Astrocyte of the hippocampus (primary cell): Measurements from ENCODE around the gene SELENOO.

Experiments
- DNase-seq: peaks from one replicate; pipeline ENCODE4 v3.0.0; 2011; ENCODE audit warnings: low read depth, low spot score

SELENOO gene

GRCh38 chr22:50184004-50184901 lies 16.6 kb upstream of the SELENOO start:
- DNase-seq = peak; percentile 79

DNA sequence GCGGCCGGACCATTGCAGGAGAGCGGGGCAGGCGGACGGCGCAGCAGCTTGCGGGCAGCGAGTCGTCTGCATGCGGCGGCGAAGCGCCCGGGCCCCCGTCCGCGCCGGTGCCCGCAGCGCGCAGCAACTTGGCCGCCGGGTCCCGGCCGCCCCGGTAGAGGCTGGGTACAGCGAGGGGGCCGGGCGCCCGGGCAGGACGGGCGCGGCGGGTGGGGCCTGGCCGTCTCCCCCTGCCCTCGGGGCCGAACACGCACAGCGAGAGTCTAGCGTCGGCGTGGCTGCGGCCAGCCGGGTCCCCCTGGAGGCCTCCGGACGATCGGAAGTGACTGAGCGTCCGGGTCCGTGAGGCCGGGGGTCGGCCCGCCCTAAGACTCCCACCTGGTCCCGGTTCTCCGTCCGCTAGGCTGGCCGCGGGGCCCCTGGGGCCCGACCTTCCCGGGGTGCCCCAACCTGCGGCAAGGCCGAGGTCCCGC lies 15.9 kb upstream of the SELENOO start:
- DNase-seq = no peak

GRCh38 chr22:50185375-50186087 lies 15.3 kb upstream of the SELENOO start, which contains the start of gene TRABD:
Gene TRABD, plus strand, starts transcription at chr22:50185913. Its CDS starts 7,148 bp downstream, at chr22:50193061.
- DNase-seq = peak; percentile 96

DNA sequence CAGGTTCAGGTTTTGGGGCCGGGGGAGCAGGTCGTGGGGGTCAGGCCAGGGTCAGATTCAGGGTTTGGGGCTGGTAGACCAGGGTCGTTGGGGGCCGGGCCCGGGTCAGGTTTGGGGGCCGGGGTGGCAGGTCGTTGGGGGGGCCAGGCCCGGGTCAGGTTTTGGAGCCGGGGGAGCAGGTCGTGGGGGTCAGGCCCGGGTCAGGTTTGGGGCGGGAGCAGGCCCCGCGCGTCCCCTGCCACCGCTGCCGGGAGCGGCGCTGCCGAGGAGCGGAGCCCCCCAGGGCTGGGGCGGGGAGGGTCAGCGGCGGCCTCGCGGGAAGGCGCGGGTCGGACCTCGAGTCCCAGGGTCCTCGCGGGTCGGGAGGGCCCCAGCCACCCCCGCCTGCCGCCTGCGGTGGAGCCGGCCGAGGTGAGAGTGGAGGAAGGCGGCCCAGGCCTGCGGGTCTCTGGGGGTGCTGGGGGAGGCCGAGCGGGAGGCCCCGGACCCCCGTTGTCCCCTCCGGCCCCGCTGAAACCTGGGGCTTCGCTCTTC lies 14.6 kb upstream of the SELENOO start:
- DNase-seq = no peak

GRCh38 chr22:50186761-50187523 lies 13.9 kb upstream of the SELENOO start:
- peak; percentile 50 for DNase-seq

- DNase-seq = no peak
Measured at GRCh38 chr22:50188356-50188755, 12.5 kb upstream of the SELENOO start.

DNA sequence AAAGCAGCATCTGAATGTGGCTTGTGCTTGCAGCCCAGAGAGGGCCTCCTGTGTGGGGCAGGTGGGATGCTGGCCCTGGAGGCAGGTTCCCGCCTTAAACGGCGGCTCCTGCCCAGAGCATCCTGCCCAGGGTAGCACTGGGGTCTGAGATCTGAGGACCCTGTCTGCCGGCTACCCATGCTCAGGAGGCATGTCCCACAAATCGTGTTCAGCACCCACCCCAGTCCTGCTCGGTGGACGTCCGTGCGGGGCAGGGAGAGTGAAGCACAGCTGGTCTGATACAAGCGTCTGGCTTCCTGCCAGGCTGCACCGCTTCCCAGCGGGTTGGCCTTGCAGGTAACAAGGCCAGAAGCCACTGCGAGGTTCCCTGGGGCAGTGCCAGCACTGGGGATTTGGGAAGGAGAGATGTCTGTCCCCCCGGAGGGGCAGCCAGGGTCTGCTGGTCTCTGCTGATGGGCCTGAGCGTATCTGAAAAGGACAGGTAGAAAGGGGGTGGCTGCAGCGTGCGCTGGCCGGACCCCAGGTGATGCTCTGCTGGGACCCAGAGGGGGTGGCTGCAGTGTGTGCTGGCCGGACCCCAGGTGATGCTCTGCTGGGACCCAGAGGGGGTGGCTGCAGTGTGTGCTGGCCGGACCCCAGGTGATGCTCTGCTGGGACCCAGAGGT lies 11.5 kb upstream of the SELENOO start:
- no peak for DNase-seq

GRCh38 chr22:50189849-50190181 lies 11.0 kb upstream of the SELENOO start:
- no peak for DNase-seq

DNA sequence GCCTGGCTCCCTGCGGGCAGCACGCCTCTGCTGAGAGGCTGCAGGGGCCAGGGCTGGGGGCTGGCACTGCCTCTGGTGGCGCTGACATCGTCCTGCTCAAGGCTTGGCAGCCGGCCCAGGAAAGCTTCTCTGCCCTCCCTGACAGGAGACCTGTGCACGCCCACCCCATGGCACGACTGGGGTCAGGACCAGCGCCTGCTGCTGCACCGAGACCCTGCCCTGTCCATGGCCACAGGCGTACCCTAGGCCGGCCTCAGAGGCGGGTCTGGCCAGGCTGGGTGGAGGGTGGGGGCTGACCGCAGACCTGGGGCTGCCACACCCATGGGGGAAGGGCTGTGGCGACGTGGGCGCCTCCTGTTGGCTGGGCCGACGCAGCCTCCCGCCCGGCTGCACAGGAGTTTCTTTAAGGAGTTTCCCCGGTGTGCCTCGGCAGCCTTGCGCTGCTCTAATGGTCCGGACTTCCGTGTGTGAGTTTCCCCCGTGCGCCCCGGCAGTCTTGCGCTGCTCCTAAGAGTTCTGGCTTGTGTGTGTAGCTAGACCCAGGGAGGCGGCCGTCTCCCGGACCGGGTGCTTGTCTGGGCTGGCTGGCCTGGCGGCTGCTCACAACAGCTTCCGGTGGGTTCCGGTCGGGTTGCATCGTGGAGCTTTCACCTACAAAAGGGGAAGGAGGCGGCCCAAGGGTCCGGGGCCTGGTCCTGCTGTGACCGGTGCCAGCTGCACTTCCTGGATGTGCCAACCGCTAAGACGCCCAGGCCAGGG lies 10.4 kb upstream of the SELENOO start:
- DNase-seq = peak; percentile 79

DNA sequence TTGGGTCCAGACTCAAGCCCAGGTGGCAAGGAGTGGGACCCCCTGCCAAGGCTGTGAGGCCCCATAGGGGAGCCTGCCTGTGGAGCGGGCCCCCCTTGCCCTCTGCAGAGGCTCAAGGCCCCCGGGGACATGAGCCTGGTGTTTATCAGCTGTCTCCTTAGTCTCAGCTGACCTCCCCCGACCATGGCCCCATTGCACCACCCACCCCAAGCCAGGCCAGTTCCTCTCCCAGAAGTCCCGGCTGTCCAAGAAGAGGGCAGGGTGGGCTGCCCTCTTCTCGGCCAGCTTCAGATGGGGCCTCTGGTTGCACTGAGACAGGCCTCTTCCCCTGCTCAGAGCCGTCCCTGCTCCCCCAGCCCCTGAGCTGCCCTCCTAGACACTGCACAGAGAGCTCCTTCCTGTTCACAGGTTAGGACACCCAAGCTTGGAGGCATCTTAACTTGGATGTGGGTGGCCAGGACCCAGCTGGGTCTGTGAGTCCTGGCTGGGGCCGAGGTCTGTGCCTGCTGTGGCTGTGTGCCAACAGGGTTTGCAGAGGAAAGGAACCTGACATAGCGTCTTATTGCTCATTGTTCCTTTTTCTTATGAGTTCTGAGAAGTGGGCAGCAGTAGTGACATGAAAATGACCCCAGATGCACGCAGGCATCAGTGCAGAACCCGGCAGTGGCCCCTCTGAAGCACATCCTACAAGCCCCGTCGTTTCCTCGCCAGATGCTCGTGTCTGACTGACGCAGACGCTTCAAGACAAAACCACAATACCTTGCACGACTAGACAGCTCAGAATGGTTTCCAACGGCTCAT lies 9.7 kb upstream of the SELENOO start:
- DNase-seq = no peak

GRCh38 chr22:50192436-50193204 lies 8.2 kb upstream of the SELENOO start:
- DNase-seq = no peak

GRCh38 chr22:50193621-50194020 lies 7.2 kb upstream of the SELENOO start:
- no peak for DNase-seq

- no peak for DNase-seq
Measured at GRCh38 chr22:50194037-50194805, 6.6 kb upstream of the SELENOO start.

- DNase-seq = no peak
Measured at GRCh38 chr22:50196256-50196655, 4.6 kb upstream of the SELENOO start.

DNA sequence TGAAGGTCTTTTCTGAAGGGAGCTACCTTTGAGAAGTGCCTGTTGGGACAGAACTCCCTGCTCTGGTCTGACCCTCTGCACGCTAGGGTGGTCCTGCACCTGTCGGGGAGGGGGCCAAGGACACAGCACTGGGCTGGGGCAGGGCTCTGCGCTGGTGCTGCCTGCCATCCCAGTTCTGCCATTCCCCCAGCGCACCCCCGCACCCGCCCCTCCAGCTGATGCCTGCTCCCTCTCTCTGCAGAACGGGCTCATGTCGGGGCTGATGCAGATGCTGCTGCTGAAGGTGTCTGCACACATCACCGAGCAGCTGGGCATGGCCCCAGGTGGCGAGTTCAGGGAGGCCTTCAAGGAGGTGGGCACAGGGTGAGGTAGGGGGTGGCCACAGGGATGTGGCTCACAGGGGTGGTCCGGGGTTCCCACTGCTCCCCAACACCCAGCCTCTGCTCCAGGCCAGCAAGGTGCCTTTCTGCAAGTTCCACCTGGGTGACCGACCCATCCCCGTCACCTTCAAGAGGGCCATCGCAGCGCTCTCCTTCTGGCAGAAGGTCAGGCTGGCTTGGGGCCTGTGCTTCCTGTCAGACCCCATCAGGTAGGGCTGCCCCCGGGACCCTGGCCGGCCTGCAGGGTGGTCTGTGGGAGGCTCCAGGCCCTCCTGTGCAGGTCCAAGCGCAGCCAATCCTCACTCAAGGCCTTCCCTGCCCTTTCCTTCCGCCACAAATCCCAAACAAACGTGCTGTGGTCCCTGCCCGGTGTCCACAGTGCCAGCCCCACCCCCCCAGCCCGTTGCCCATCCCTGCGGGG lies 3.6 kb upstream of the SELENOO start:
- no peak for DNase-seq

DNA sequence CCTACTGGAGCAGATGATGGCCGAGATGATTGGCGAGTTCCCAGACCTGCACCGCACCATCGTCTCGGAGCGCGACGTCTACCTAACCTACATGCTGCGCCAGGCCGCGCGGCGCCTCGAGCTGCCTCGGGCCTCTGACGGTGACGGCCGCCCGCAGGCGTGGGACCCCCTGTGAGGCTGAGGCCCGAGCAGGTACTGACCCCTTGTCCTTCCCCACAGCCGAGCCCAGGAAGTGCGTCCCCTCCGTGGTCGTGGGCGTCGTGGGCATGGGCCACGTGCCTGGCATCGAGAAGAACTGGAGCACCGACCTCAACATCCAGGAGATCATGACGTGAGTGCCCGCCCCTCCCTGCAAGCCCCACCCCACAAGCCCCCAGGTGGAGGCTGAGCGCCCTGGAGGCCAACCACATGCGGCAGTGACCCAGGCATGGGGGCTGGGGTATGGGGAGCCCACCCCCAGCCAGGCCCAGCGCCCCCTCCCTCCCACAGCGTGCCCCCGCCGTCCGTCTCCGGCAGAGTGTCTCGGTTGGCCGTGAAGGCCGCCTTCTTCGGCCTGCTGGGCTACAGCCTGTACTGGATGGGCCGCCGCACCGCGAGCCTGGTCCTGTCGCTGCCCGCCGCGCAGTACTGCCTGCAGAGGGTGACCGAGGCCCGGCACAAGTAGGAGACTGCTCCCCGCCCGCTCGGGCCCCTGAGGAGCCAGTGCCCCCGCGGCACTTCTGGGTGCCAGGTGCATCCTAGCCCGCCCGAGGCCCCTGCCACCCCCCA lies 2.8 kb upstream of the SELENOO start:
- DNase-seq = no peak

GRCh38 chr22:50198624-50199017 lies 2.2 kb upstream of the SELENOO start:
- DNase-seq = no peak
